Measurements from ENCODE around the gene MAML3.

Gene MAML3

DNA sequence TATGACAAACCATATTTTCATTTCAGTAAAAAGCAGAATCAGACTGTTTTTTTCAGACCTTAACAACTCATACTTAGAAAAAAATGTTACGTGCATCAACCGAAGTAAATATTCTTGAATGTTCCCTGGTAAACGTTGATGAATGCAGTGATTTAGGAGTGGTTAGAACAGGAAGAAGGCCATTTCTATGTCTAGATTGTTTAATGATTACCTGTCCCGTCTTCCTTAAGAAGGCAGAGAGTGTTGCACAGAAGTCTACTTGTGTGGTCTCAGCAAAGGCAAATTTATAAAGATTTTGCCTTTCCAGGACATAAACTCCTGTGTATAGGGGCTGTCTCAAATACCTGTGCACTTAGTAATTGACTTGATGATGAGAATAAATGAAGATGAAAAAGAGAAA is 353.9 kb downstream of the MAML3 start:
- in situ Hi-C loops (cut with MboI; ENCODE audit: low sequenced_read_pairs) = no loop called here

DNA sequence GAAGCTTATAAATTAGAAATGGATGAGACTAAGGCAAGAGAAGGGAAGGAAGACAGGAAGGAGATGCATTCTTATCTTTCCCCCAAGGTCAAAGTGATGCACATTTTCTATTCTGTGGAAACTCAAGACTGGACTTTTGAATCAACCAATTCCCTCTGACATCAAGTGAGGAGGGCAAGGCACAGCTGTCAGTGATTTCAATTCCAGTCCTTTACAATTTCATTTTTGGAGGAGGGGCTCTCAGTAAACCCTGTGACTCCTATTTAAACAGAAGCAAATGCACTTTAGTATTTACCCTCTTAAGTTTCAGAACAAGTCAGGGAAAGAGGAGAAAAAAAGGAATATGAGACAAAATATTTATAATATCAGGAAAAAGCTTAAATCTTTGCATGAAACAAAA is 354.4 kb downstream of the MAML3 start:
- in situ Hi-C loops (cut with MboI; ENCODE audit: low sequenced_read_pairs) = no loop called here

- in situ Hi-C loops (cut with MboI; ENCODE audit: low sequenced_read_pairs) = no loop called here
Measured at GRCh38 chr4:139798456-139798855, 355.5 kb downstream of the MAML3 start.

DNA sequence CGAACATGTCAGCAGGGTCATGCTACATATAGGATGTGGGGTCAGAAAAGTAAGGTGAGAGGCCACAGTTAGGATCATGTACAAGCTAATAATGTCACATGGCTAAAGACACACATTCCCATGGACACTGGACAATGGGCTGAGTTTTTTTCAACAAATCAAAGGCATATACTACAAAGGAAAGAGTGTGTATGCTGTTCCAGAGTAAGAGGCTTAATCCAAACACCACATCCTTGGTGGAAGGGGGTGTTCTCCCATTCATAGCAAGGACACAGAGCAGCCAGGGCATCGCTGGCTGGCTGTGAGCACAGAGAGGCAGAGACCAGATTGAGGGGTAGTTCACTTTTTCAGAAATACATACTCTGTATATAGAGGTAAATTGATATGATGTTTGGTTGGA is 356.7 kb downstream of the MAML3 start:
- in situ Hi-C loops (cut with MboI; ENCODE audit: low sequenced_read_pairs) = no loop called here

DNA sequence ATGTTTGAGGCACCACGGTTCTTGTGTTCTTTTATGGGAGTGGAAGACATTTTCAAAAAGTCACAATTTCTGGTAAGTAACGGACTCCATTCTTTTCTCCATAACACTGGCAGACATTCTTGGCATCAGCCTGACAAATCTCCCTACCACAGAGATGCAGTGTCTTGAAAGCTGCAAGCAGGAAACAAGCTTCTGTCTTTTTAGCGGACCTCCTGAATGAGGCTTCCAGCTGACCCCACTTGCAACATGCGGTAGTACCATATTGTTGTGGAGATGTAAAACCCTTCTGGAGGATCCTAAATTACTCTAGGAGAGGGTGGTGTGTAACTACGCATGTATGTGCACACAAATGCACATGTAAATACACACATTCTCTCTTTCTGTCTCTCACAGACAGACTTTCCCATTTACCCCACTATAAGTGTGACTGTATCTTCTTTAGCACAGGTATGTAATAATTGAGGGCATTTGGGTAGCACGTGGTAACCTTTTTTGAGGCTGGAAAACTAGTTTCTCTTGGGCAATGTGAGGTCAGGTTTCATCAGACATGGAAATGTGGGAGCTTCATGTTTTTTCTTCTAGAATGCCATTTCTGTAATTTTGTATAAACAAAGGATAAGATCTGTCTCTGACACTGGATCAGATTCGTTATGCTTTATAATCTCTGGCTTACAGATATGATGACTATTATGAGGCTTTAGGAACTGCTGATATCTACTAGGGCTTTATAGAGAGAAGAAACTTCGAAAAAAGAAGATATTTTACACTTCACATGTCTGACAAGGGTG is 358.3 kb downstream of the MAML3 start:
- in situ Hi-C loops (cut with MboI; ENCODE audit: low sequenced_read_pairs) = no loop called here

- in situ Hi-C loops (cut with MboI; ENCODE audit: low sequenced_read_pairs) = no loop called here
Measured at GRCh38 chr4:139794158-139794954, 359.6 kb downstream of the MAML3 start.

GRCh38 chr4:139791681-139792080 is 362.3 kb downstream of the MAML3 start:
- in situ Hi-C loops (cut with MboI; ENCODE audit: low sequenced_read_pairs) = no loop called here

GRCh38 chr4:139790291-139790690 is 363.7 kb downstream of the MAML3 start:
- in situ Hi-C loops (cut with MboI; ENCODE audit: low sequenced_read_pairs) = no loop called here

DNA sequence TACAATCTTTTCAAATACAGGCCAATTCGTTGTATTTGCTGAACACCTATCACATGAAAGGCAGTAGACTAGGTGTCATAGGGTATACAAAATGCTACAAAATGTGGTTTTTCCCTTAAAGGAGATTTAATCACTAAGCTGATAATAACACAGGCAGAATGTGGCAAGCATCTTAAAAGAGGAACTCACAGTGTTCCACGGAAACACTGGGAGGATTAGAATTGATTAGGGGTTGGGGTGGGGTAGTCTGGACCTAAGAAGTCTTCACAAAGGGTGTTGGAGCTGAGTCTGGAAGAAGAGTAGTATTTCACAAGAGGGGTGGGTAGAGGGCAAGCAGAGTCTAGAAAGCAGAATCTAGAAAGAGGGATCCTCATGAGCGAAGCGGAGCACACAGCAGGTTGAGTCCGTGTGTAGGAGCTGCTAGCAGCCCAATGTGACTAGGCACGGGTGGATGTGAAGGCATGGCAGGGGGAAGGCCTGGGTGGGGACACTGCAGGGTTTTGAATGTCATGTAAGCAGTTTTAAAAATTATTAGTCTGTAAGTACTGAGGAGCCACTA is 364.8 kb downstream of the MAML3 start:
- in situ Hi-C loops (cut with MboI; ENCODE audit: low sequenced_read_pairs) = no loop called here

GRCh38 chr4:139786494-139787354 is 367.3 kb downstream of the MAML3 start:
- in situ Hi-C loops (cut with MboI; ENCODE audit: low sequenced_read_pairs) = no loop called here

DNA sequence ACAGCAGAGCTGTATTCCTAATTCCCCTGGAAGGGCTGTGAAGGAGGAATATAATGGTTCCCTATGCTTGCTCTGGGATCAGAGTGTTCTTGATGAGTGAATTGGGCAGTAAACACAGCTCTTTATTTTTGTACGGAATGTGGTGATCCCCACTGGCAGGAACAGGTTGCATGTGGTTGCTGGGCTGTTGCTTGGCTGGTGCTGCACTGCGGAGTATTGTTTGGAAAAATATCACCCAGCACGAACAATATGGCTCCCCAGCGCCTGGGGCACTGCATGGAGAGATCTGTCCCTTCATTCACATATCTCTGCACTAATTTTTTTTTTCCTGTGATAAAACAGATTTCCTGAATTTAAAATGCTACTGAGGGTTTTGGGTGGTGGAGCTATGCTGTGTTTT is 368.6 kb downstream of the MAML3 start:
- in situ Hi-C loops (cut with MboI; ENCODE audit: low sequenced_read_pairs) = no loop called here

GRCh38 chr4:139783741-139784484 is 370.1 kb downstream of the MAML3 start:
- in situ Hi-C loops (cut with MboI; ENCODE audit: low sequenced_read_pairs) = no loop called here

DNA sequence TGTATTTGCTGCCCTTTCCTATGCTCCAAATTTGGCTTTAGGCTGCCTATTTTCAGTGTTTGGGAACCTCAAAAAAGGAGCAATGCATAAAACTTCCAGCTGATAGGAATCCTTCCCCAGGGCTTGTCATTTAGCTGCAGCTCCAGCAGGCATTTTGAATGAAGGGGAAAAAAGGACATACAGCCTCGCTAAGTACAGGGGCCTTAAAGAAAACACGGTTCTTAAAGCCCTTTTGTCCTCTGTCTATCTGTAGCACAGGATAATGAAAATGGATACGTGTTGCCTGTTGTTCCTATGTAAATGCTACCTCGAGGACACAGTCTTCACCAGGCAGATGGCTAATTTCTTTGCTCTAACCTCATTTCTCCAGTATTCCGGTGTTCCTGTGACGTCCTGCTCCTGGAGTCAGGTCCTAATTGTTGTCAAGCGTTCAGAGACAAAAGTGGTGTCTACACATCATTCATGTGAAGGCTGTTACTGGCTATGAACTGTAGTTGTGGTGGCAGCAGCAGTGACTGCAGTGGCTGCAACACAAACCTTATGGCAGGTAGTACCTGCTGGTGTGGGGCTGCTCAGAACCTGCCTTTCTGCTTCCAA is 371.0 kb downstream of the MAML3 start:
- in situ Hi-C loops (cut with MboI; ENCODE audit: low sequenced_read_pairs) = no loop called here

- in situ Hi-C loops (cut with MboI; ENCODE audit: low sequenced_read_pairs) = no loop called here
Measured at GRCh38 chr4:139781066-139781465, 372.9 kb downstream of the MAML3 start.

DNA sequence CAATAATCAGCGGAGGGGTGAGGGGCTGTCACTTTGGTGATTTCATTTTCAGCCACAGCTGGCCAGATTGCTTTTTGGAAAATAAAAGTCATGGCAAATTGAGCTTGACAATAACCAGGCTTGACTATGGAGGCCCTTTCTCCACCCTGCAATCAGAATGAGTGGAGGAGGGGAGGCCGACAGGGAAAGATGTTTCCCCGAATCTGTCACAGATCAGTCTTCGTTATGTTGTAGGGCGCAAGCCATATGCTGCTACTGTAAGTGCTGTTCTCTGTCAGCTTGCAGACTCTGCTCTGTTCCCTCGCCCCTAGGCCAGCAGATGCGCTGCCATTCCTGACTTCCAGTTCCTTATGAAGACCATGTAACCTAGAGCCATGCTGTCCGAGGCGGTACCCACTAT is 374.3 kb downstream of the MAML3 start:
- in situ Hi-C loops (cut with MboI; ENCODE audit: low sequenced_read_pairs) = no loop called here

- in situ Hi-C loops (cut with MboI; ENCODE audit: low sequenced_read_pairs) = no loop called here
Measured at GRCh38 chr4:139777757-139778156, 376.2 kb downstream of the MAML3 start.

DNA sequence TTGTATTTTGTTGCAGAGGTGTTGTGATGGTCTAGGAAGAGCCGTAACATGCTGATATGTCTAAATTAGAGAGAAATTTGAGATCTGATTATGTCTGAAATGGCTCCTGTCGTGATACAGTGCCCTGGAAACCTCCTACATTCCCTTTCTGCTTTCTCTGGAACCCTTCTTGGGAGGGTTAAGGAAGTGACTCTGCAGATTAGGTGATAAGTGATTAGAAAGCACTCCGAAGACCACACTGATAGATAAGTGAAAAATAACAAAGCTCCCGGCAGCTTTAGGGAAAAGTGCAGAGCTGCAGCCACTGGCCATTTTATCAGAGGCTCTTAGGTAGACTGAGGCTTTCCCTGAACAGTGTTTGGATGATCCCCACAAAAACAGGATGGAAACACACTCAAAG is 377.7 kb downstream of the MAML3 start:
- in situ Hi-C loops (cut with MboI; ENCODE audit: low sequenced_read_pairs) = no loop called here

- in situ Hi-C loops (cut with MboI; ENCODE audit: low sequenced_read_pairs) = no loop called here
Measured at GRCh38 chr4:139774759-139775487, 379.1 kb downstream of the MAML3 start.

Measured in HL-60/S4 (cell line).